IMR-90 (cell line): ENCODE measurements around the gene MAP2K5. TPM values are rescaled to one million over a fixed set of nuclear protein-coding genes. Genes with fewer than 3 reads are reported as not detected.

ENCODE experiments used
- ATAC-seq: fragments of 200-7000 bp; cut with Tn5 transposase; 2 replicates; pipeline ENCODE4 v1.9.1; 2020; ENCODE audit warnings: low read depth, mild to moderate bottlenecking, moderate library complexity
- BruUV-seq: library from RNA; stranded (reverse); fragments of 400-500 nt; replicated peaks from 2 replicates; lab custom pipeline; 2021; lab: Mats Ljungman, UMichigan
- CTCF ChIA-PET: fragments of 300-600 bp; formaldehyde crosslinking; extraction: SDS; loops from one replicate; lab custom pipeline; 2021; ENCODE audit warnings: antibody characterized with exemption; lab: Yijun Ruan, JAX
- POLR2A ChIA-PET: fragments of 300-600 bp; sonication (Branson Sonifier 250); formaldehyde crosslinking; loops from one replicate; lab custom pipeline; 2022; ENCODE audit warnings: antibody characterized with exemption; ENCODE audit not compliant: unreplicated experiment; lab: Charles Lee
- DNase-seq: peaks from one replicate; pipeline ENCODE4 v3.0.0; 2013
- H2AFZ ChIP-seq: replicated peaks from 2 replicates; pipeline ENCODE3; 2013; ENCODE audit warnings: low read length, mild to moderate bottlenecking; ENCODE audit not compliant: poor library complexity
- H2AK5ac ChIP-seq: 2 replicates; pipeline ENCODE4 v1.6.1; 2013; ENCODE audit warnings: low read depth, low read length, inconsistent platforms
- H2AK9ac ChIP-seq: replicated peaks from 2 replicates; pipeline ENCODE3; 2013; ENCODE audit warnings: mild to moderate bottlenecking, low read depth, low read length, moderate library complexity; ENCODE audit not compliant: poor library complexity
- H2BK120ac ChIP-seq: 2 replicates; pipeline ENCODE4 v1.6.1; 2013; ENCODE audit warnings: low read depth, low read length, inconsistent platforms
- H2BK15ac ChIP-seq: 3 replicates; pipeline ENCODE4 v1.6.1; 2013; ENCODE audit warnings: low read depth, low read length, inconsistent platforms
- H2BK20ac ChIP-seq: 2 replicates; pipeline ENCODE4 v1.6.1; 2013; ENCODE audit warnings: low read depth, mild to moderate bottlenecking, inconsistent platforms, low read length, moderate library complexity
- H2BK5ac ChIP-seq: 2 replicates; pipeline ENCODE4 v1.6.1; 2013; ENCODE audit warnings: mild to moderate bottlenecking, low read depth, low read length, inconsistent platforms; ENCODE audit not compliant: poor library complexity, severe bottlenecking
- H3K14ac ChIP-seq: replicated peaks from 2 replicates; pipeline ENCODE4 v1.6.1; 2013; ENCODE audit warnings: low read depth, low read length, inconsistent platforms
- H3K18ac ChIP-seq: 2 replicates; pipeline ENCODE4 v1.6.1; 2013; ENCODE audit warnings: low read depth, low read length, control low read depth
- H3K23ac ChIP-seq: 2 replicates; pipeline ENCODE4 v1.6.1; 2013; ENCODE audit warnings: low read depth, low read length, inconsistent platforms
- H3K27ac ChIP-seq: 2 replicates; pipeline ENCODE4 v1.5.1; 2013; ENCODE audit warnings: mild to moderate bottlenecking, control low read depth, low read length; ENCODE audit not compliant: insufficient read depth
- H3K27me3 ChIP-seq: 2 replicates; pipeline ENCODE4 v1.6.1; 2013; ENCODE audit warnings: low read length; ENCODE audit not compliant: control insufficient read depth, insufficient read depth
- H3K36me3 ChIP-seq: 2 replicates; pipeline ENCODE4 v1.6.1; 2013; ENCODE audit warnings: low read length, mixed read lengths; ENCODE audit not compliant: control insufficient read depth, insufficient read depth
- H3K4ac ChIP-seq: 2 replicates; pipeline ENCODE4 v1.6.1; 2013; ENCODE audit warnings: low read depth, low read length, inconsistent platforms
- H3K4me1 ChIP-seq: 2 replicates; pipeline ENCODE4 v1.6.1; 2013; ENCODE audit warnings: low read length, mixed read lengths; ENCODE audit not compliant: control insufficient read depth, insufficient read depth
- H3K4me2 ChIP-seq: 2 replicates; pipeline ENCODE4 v1.6.1; 2013; ENCODE audit warnings: low read depth, mild to moderate bottlenecking, control low read depth, low read length, moderate library complexity
- H3K4me3 ChIP-seq: 2 replicates; pipeline ENCODE4 v1.5.1; 2013; ENCODE audit warnings: low read depth, mild to moderate bottlenecking, control low read depth, low read length, moderate library complexity; ENCODE audit not compliant: insufficient read depth
- H3K56ac ChIP-seq: 2 replicates; pipeline ENCODE4 v1.6.1; 2013; ENCODE audit warnings: low read length, inconsistent platforms; ENCODE audit not compliant: insufficient read depth; ENCODE audit errors: extremely low read depth
- H3K79me1 ChIP-seq, 2 experiments: 2 replicates each; pipeline ENCODE4 v1.6.1; 2013; ENCODE audit warnings: low read length in 2 of 2, inconsistent platforms in 1 of 2, low read depth in 1 of 2
- H3K9ac ChIP-seq: 2 replicates; pipeline ENCODE4 v1.6.1; 2013; ENCODE audit warnings: low read depth, low read length, control low read depth
- H3K9me1 ChIP-seq: 2 replicates; pipeline ENCODE4 v1.6.1; 2013; ENCODE audit warnings: low read length, inconsistent platforms; ENCODE audit not compliant: insufficient read depth
- H3K9me3 ChIP-seq: 2 replicates; pipeline ENCODE4 v1.6.1; 2013; ENCODE audit warnings: low read length; ENCODE audit not compliant: control insufficient read depth, insufficient read depth
- H4K20me1 ChIP-seq: 2 replicates; pipeline ENCODE4 v1.6.1; 2013; ENCODE audit warnings: low read length, inconsistent platforms; ENCODE audit not compliant: insufficient read depth
- H4K5ac ChIP-seq: 2 replicates; pipeline ENCODE4 v1.6.1; 2013; ENCODE audit warnings: mild to moderate bottlenecking, low read depth, low read length, control low read depth
- H4K8ac ChIP-seq, 2 experiments: 2 replicates each; pipeline ENCODE4 v1.6.1; 2013; ENCODE audit warnings: low read depth in 2 of 2, low read length in 2 of 2, control low read depth in 1 of 2, inconsistent platforms in 1 of 2
- H4K91ac ChIP-seq: 2 replicates; pipeline ENCODE4 v1.6.1; 2013; ENCODE audit warnings: low read depth, low read length, inconsistent platforms; ENCODE audit not compliant: insufficient read depth
- CEBPB ChIP-seq: IDR thresholded peaks from 2 replicates; pipeline ENCODE4 v1.6.1; 2012; ENCODE audit warnings: low read depth, low read length, improper control_type of control experiment
- CHD1 ChIP-seq: IDR thresholded peaks from 2 replicates; pipeline ENCODE4 v1.6.1; 2012; ENCODE audit warnings: low read depth, low read length, improper control_type of control experiment
- CTCF ChIP-seq: conservative IDR thresholded peaks from 2 replicates; pipeline ENCODE4 v1.5.1; 2012; ENCODE audit warnings: mild to moderate bottlenecking, low read depth, low read length, improper control_type of control experiment
- FOS ChIP-seq: fragments of 150-350 bp; IDR thresholded peaks from 2 replicates; pipeline ENCODE4 v1.6.1; 2016; ENCODE audit warnings: low read depth, low read length
- MAFK ChIP-seq: IDR thresholded peaks from 2 replicates; pipeline ENCODE4 v1.6.1; 2012; ENCODE audit warnings: low read depth, low read length, improper control_type of control experiment
- MAZ ChIP-seq: IDR thresholded peaks from 2 replicates; pipeline ENCODE4 v1.6.1; 2012; ENCODE audit warnings: low read depth, mild to moderate bottlenecking, low read length, improper control_type of control experiment, moderate library complexity, borderline replicate concordance
- MXI1 ChIP-seq: IDR thresholded peaks from 2 replicates; pipeline ENCODE4 v1.6.1; 2012; ENCODE audit warnings: low read depth, mild to moderate bottlenecking, low read length, moderate library complexity, borderline replicate concordance
- NFE2L2 ChIP-seq: fragments of 150-350 bp; IDR thresholded peaks from 2 replicates; pipeline ENCODE4 v1.6.1; 2016; ENCODE audit warnings: low read depth, mild to moderate bottlenecking, low read length
- POLR2A ChIP-seq: IDR thresholded peaks from 2 replicates; pipeline ENCODE4 v1.6.1; 2012; ENCODE audit warnings: mild to moderate bottlenecking, low read depth, low read length
- RAD21 ChIP-seq: IDR thresholded peaks from 2 replicates; pipeline ENCODE4 v1.6.1; 2012; ENCODE audit warnings: low read length, improper control_type of control experiment
- RCOR1 ChIP-seq: IDR thresholded peaks from 2 replicates; pipeline ENCODE4 v1.6.1; 2012; ENCODE audit warnings: mild to moderate bottlenecking, low read length, improper control_type of control experiment; ENCODE audit not compliant: insufficient replicate concordance
- RFX5 ChIP-seq: IDR thresholded peaks from 2 replicates; pipeline ENCODE4 v1.8.0; 2012; ENCODE audit warnings: low read depth, mild to moderate bottlenecking, low read length, moderate library complexity
- SMC3 ChIP-seq: fragments of 150-350 bp; IDR thresholded peaks from 2 replicates; pipeline ENCODE4 v1.6.1; 2016; ENCODE audit warnings: low read depth, mild to moderate bottlenecking, antibody characterized with exemption, low read length, moderate library complexity
- WGBS, 2 experiments: methylation state at CpG; one replicate each; pipeline versions ENCODE4 v1.1.5 to v1.1.7; 2013; ENCODE audit warnings: missing lambda C conversion rate in 2 of 2; ENCODE audit not compliant: insufficient read length in 1 of 2; ENCODE audit errors: extremely low coverage in 2 of 2; 5-methylcytosine and 5-hydroxymethylcytosine counted together
- dilution Hi-C: fragments of 300-500 bp; cut with HindIII; formaldehyde crosslinking; loops from one replicate; pipeline ENCODE4 v1.14.3; 2018; ENCODE audit warnings: low sequenced_read_pairs; ENCODE audit not compliant: unreplicated experiment
- in situ Hi-C: fragments of 300-500 bp; cut with MboI; formaldehyde crosslinking; loops from 3 replicates; pipeline ENCODE4 v1.14.3; 2019; ENCODE audit warnings: low sequenced_read_pairs, inconsistent platforms, mixed read lengths
- intact Hi-C: fragments of 100-400 bp; cut with micrococcal nuclease; formaldehyde crosslinking; loops from 2 replicates; pipeline ENCODE4 v1.10.0; 2022
- polyA plus RNA-seq, 3 experiments: library from polyadenylated mRNA; depleted of rRNA; stranded (reverse); fragments of >200 nt; gene quantifications; 2 replicates each; pipeline ENCODE4 v1.2.3, GENCODE V29; 2012; ENCODE audit warnings: low replicate concordance in 1 of 3
- total RNA-seq: library from RNA; depleted of rRNA; stranded (reverse); fragments of >200 nt; gene quantifications from 2 replicates; pipeline ENCODE4 v1.2.3, GENCODE V29; 2012
- TF ChIP-seq, protein P1 (sequence below): fragments of 150-350 bp; IDR thresholded peaks from 2 replicates; pipeline ENCODE4 v1.6.1; 2017; ENCODE audit warnings: mild to moderate bottlenecking, antibody characterized with exemption, low read length, low read depth
- TF ChIP-seq, protein P2 (sequence below): fragments of 150-350 bp; IDR thresholded peaks from 2 replicates; pipeline ENCODE4 v1.6.1; 2016; ENCODE audit warnings: low read depth, mild to moderate bottlenecking, low read length, moderate library complexity, borderline replicate concordance

MAP2K5 gene
- total and polyA plus RNA-seq, 2 of the 4 experiments (the other 2 are of a cell fraction), result 1.6 to 6.1 TPM

DNA sequence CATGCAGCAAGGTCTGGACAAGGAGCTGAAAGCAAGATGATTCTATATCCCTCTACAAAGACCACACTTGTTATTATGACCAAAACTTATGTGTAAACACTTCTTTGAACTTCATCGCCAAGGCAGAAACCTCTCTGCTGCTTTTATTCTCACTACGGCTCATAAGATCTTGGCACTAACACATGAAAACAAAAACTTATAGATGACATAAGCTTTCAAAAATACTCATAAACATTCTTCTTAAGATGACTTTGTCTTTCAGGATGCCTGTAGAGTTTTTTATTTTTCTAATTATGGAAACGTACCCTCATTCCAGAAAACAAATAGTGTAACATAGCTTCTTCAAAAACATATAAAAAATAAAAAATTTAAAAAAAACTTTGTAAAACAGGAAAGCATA is 34.1 kb upstream of the MAP2K5 start:
- ATAC-seq, result peak; percentile 44
- Histone ChIP-seq H3K14ac (no peak overlapping the region), H2AK9ac (no peak overlapping the region), H3K27ac (no peak overlapping the region), H2AFZ (no peak overlapping the region), H3K9ac (no peak overlapping the region), H3K4me3 (no peak overlapping the region), H3K79me1 (no peaks in the 10 kb centered on the region), H3K27me3 (no peaks in the 10 kb centered on the region), H2BK20ac (peak overlapping the region; percentile 5; the same call in 1 of the 2 replicates), H3K36me3 (no peaks in the 10 kb centered on the region), H2AK5ac (no peak overlapping the region), H2BK5ac (no peak overlapping the region), H3K4me1 (peaks cover 7% of the 10 kb centered on the region), H3K56ac (no peak overlapping the region; the same call in 1 of the 2 replicates), H2BK120ac (no peak overlapping the region), H4K20me1 (no peaks in the 10 kb centered on the region), H3K4ac (no peak overlapping the region), H3K23ac (no peak overlapping the region), H3K9me1 (peaks cover 2% of the 10 kb centered on the region; the same call in 1 of the 2 replicates), H4K91ac (no peak overlapping the region), H4K5ac (no peak overlapping the region), H4K8ac (no peak overlapping the region), H3K18ac (no peak overlapping the region), H3K4me2 (no peak overlapping the region), H3K9me3 (no peaks in the 10 kb centered on the region), H2BK15ac (no peak overlapping the region)
- peak; percentile 61 for DNase-seq
- intact Hi-C loops, result no loop called here
- WGBS, 2 experiments, result 21% methylated on average over 2 of the region's 3 CpGs; no CpG with 5 or more reads in 1 of the 2 experiments
- TF ChIP-seq FOS (no peak), RFX5 (no peak), CEBPB (no peak), CHD1 (no peak), RCOR1 (no peak), MAFK (no peak), MAZ (no peak), CTCF (no peak), MXI1 (no peak), NFE2L2 (no peak), SMC3 (no peak), RAD21 (no peak), POLR2A (no peak)
- TF ChIP-seq, protein P1, sequence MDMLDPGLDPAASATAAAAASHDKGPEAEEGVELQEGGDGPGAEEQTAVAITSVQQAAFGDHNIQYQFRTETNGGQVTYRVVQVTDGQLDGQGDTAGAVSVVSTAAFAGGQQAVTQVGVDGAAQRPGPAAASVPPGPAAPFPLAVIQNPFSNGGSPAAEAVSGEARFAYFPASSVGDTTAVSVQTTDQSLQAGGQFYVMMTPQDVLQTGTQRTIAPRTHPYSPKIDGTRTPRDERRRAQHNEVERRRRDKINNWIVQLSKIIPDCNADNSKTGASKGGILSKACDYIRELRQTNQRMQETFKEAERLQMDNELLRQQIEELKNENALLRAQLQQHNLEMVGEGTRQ, result no peak
- TF ChIP-seq, protein P2, sequence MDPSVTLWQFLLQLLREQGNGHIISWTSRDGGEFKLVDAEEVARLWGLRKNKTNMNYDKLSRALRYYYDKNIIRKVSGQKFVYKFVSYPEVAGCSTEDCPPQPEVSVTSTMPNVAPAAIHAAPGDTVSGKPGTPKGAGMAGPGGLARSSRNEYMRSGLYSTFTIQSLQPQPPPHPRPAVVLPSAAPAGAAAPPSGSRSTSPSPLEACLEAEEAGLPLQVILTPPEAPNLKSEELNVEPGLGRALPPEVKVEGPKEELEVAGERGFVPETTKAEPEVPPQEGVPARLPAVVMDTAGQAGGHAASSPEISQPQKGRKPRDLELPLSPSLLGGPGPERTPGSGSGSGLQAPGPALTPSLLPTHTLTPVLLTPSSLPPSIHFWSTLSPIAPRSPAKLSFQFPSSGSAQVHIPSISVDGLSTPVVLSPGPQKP, result no peak
- no TSS peak for BruUV-seq
- ChIA-PET POLR2A (interaction anchor here (0.6 kb wide), 1 partner anchor 332 kb away, joined by 7 read pairs; no protein-coding TSS in a partner anchor), CTCF (no interaction called here)
- dilution Hi-C loops, result no loop called here
- in situ Hi-C loops, result no loop called here
